H1 (cell line): ENCODE data around the gene SYF2.

Experiments used
- ATF2 ChIP-seq: IDR thresholded peaks from 2 replicates; pipeline ENCODE4 v1.6.1; 2012; ENCODE audit warnings: low read length, inconsistent platforms
- CREB1 ChIP-seq: IDR thresholded peaks from 2 replicates; pipeline ENCODE4 v1.6.1; 2012; ENCODE audit warnings: inconsistent platforms
- CTCF ChIP-seq, 3 experiments: IDR thresholded peaks; 1 replicate in 2 of 3; 2 replicates in 1 of 3; pipeline versions ENCODE4 v1.5.1 to v1.6.1; 2011; ENCODE audit warnings: low read length in 3 of 3, mild to moderate bottlenecking in 3 of 3, inconsistent platforms in 2 of 3, low read depth in 1 of 3, moderate library complexity in 1 of 3; ENCODE audit not compliant: insufficient read depth in 1 of 3; ENCODE audit errors: control extremely low read depth in 1 of 3
- EP300 ChIP-seq, 2 experiments: IDR thresholded peaks; 1 replicate in 1 of 2; 2 replicates in 1 of 2; pipeline ENCODE4 v1.6.1; 2011 to 2012; ENCODE audit warnings: low read depth in 2 of 2, low read length in 2 of 2, mild to moderate bottlenecking in 2 of 2, borderline replicate concordance in 1 of 2, inconsistent platforms in 1 of 2, moderate library complexity in 1 of 2
- EZH2 ChIP-seq: fragments of 200-600 bp; sonication (generic); IDR thresholded peaks from 2 replicates; pipeline ENCODE4 v1.7.1; 2012; ENCODE audit warnings: low read depth, mild to moderate bottlenecking, moderate library complexity, low read length, inconsistent platforms; ENCODE audit not compliant: severe bottlenecking
- FOSL1 ChIP-seq: IDR thresholded peaks from 2 replicates; pipeline ENCODE4 v1.6.1; 2011; ENCODE audit warnings: mild to moderate bottlenecking, low read depth, low read length, moderate library complexity; ENCODE audit not compliant: insufficient read depth
- MAX ChIP-seq: IDR thresholded peaks from 2 replicates; pipeline ENCODE4 v1.6.1; 2012; ENCODE audit warnings: inconsistent platforms
- NRF1 ChIP-seq: IDR thresholded peaks from 2 replicates; pipeline ENCODE4 v1.6.1; 2011; ENCODE audit warnings: mild to moderate bottlenecking, low read depth, low read length, improper control_type of control experiment
- POU5F1 ChIP-seq: IDR thresholded peaks from 2 replicates; pipeline ENCODE4 v1.6.1; 2011; ENCODE audit warnings: low read depth, mild to moderate bottlenecking, low read length, moderate library complexity
- RAD21 ChIP-seq, 2 experiments: IDR thresholded peaks in 1 of 2; conservative IDR thresholded peaks in 1 of 2; 2 replicates each; pipeline ENCODE4 v1.6.1; 2011; ENCODE audit warnings: low read depth in 2 of 2, low read length in 2 of 2, improper control_type of control experiment in 1 of 2, inconsistent platforms in 1 of 2, mild to moderate bottlenecking in 1 of 2, moderate library complexity in 1 of 2
- SP1 ChIP-seq: IDR thresholded peaks from 2 replicates; pipeline ENCODE4 v1.6.1; 2011; ENCODE audit warnings: low read depth, low read length
- SP4 ChIP-seq: IDR thresholded peaks from 2 replicates; pipeline ENCODE4 v1.6.1; 2012; ENCODE audit warnings: low read length, inconsistent platforms
- TAF1 ChIP-seq: IDR thresholded peaks from 2 replicates; pipeline ENCODE4 v1.6.1; 2011; ENCODE audit warnings: mild to moderate bottlenecking, low read depth, low read length
- TCF12 ChIP-seq: IDR thresholded peaks from 2 replicates; pipeline ENCODE4 v1.6.1; 2011; ENCODE audit warnings: low read depth, mild to moderate bottlenecking, low read length

- TF ChIP-seq CTCF (IDR thresholded peaks at IDR 0.05; ENCODE audit: control extremely low read depth in 1 of 3, insufficient read depth in 1 of 3, low read depth in 1 of 3, low read length in 3 of 3) (no peak), SP4 (no peak), RAD21 (IDR thresholded peaks at IDR 0.05 in 1 of 2, conservative IDR thresholded peaks at IDR 0.05 in 1 of 2; ENCODE audit: low read depth in 2 of 2, low read length in 2 of 2) (no peak), POU5F1 (no peak), FOSL1 (no peak), EP300 (IDR thresholded peaks at IDR 0.05; ENCODE audit: borderline replicate concordance in 1 of 2, low read depth in 2 of 2, low read length in 2 of 2) (no peak), SP1 (no peak), TCF12 (no peak), EZH2 (no peak), NRF1 (no peak), CREB1 (no peak), ATF2 (no peak), MAX (no peak), TAF1 (no peak)
Observed at GRCh38 chr1:25222606-25223005, 9.7 kb downstream of the SYF2 start.
